Small intestine (tissue), 7 donors: Measurements from ENCODE around the gene CDK7. TPM values are rescaled to one million over a fixed set of nuclear protein-coding genes. Genes with fewer than 3 reads are reported as not detected.

Experiments used
- DNase-seq, 2 donors: peaks; one replicate each; pipeline versions ENCODE4 v3.0.0 to v3.0.0-alpha.2; 2013
- FAIRE-seq: peaks from 2 replicates; lab custom pipeline; 2012; peaks lifted over from hg19 to GRCh38; lab: Jason Lieb, UNC
- H3K27ac ChIP-seq, 3 donors: one replicate each; pipeline ENCODE4 v1.5.1; 2013; ENCODE audit warnings: low read length in 2 of 3, mild to moderate bottlenecking in 2 of 3, control low read depth in 1 of 3, inconsistent platforms in 1 of 3, low read depth in 1 of 3, moderate library complexity in 1 of 3
- H3K27me3 ChIP-seq, 3 donors: one replicate each; pipeline ENCODE4 v1.6.1; 2013; ENCODE audit warnings: low read length in 3 of 3, inconsistent platforms in 1 of 3; ENCODE audit not compliant: control insufficient read depth in 3 of 3, insufficient read depth in 3 of 3
- H3K36me3 ChIP-seq, 3 donors: one replicate each; pipeline ENCODE4 v1.6.1; 2013; ENCODE audit warnings: low read length in 3 of 3, inconsistent platforms in 1 of 3, low read depth in 1 of 3, mild to moderate bottlenecking in 1 of 3, moderate library complexity in 1 of 3; ENCODE audit not compliant: control insufficient read depth in 3 of 3, insufficient read depth in 2 of 3
- H3K4me1 ChIP-seq, 3 donors: one replicate each; pipeline ENCODE4 v1.6.1; 2013; ENCODE audit warnings: low read length in 2 of 3, inconsistent platforms in 1 of 3, low read depth in 1 of 3, mild to moderate bottlenecking in 1 of 3, moderate library complexity in 1 of 3; ENCODE audit not compliant: control insufficient read depth in 3 of 3, insufficient read depth in 2 of 3
- H3K4me3 ChIP-seq, 3 donors: one replicate each; pipeline ENCODE4 v1.5.1; 2013; ENCODE audit warnings: low read length in 3 of 3, control low read depth in 1 of 3, inconsistent platforms in 1 of 3, low read depth in 1 of 3, mild to moderate bottlenecking in 1 of 3, moderate library complexity in 1 of 3
- H3K9me3 ChIP-seq, 2 donors: one replicate each; pipeline ENCODE4 v1.6.1; 2013; ENCODE audit warnings: low read depth in 1 of 2, low read length in 1 of 2; ENCODE audit not compliant: control insufficient read depth in 2 of 2, insufficient read depth in 1 of 2
- WGBS, 3 donors: extraction: QIAGEN DNeasy Blood & Tissue Kit; methylation state at CpG; one replicate each; pipeline ENCODE4 v1.1.7; 2013; 5-methylcytosine and 5-hydroxymethylcytosine counted together
- polyA plus RNA-seq, 4 donors: library from polyadenylated mRNA; stranded (reverse) in 3 of 4; unstranded in 1 of 4; fragments of 200-250 nt in 3 of 4; fragments of 120-200 nt in 1 of 4; gene quantifications; one replicate each; pipeline versions ENCODE4 v1.2.1 to v1.2.3, GENCODE V29; 2013
- donor health status: healthy with polysubstance abuse.
- donor health status: control.
- donor health status: control.
- donor health status: Bipolar disorder and iron deficiency.
- donor health status: healthy.

CDK7 gene
- polyA plus RNA-seq, 4 donors, result 19.7 to 38.8 (median 22.1) TPM

- H3K27me3 ChIP-seq, result no peaks in the 10 kb centered on the region
- WGBS, 3 donors, result 90 to 97% (median 97%) methylated on average over 2 of the region's 2 CpGs
- H3K36me3 ChIP-seq, result peaks cover 1 to 42% (median 9%) of the 10 kb centered on the region in 3 donors
- H3K9me3 ChIP-seq, result no peaks in the 10 kb centered on the region
- H3K4me3 ChIP-seq, result no peak overlapping the region
- FAIRE-seq (no peak), DNase-seq (no peak)
- H3K4me1 ChIP-seq, result no peaks in the 10 kb centered on the region
- no peak overlapping the region for H3K27ac ChIP-seq
These were observed 49.5 kb downstream of the CDK7 start for GRCh38 chr5:69284203-69284602.

- no peak for DNase-seq
- Histone ChIP-seq H3K27ac (no peak overlapping the region), H3K4me3 (no peak overlapping the region), H3K4me1 (no peaks in the 10 kb centered on the region), H3K27me3 (no peaks in the 10 kb centered on the region), H3K9me3 (no peaks in the 10 kb centered on the region), H3K36me3 (peaks cover 1 to 39% (median 3%) of the 10 kb centered on the region in 3 donors)
- 75 to 77% (median 77%) methylated on average over 5 of the region's 5 CpGs for WGBS, 3 donors
- FAIRE-seq, result no peak
These were observed 50.9 kb downstream of the CDK7 start for GRCh38 chr5:69285448-69286116.

- H3K4me1 ChIP-seq, result no peaks in the 10 kb centered on the region
- no peak overlapping the region for H3K27ac ChIP-seq
- H3K9me3 ChIP-seq, result no peaks in the 10 kb centered on the region
- no peaks in the 10 kb centered on the region for H3K27me3 ChIP-seq
- no peak for FAIRE-seq
- DNase-seq, result no peak
- 66 to 76% (median 73%) methylated on average over 2 of the region's 2 CpGs for WGBS, 3 donors
- H3K36me3 ChIP-seq, result peaks cover 0 to 31% (median 1%) of the 10 kb centered on the region in 3 donors
- no peak overlapping the region for H3K4me3 ChIP-seq
These were observed 53.4 kb downstream of the CDK7 start for GRCh38 chr5:69288069-69288468.

- Histone ChIP-seq H3K27ac (no peak overlapping the region), H3K9me3 (no peaks in the 10 kb centered on the region), H3K4me3 (no peak overlapping the region), H3K36me3 (peaks cover 0 to 30% (median 1%) of the 10 kb centered on the region in 3 donors), H3K4me1 (no peaks in the 10 kb centered on the region), H3K27me3 (no peaks in the 10 kb centered on the region)
- DNase-seq (no peak), FAIRE-seq (no peak)
- 84 to 100% (median 94%) methylated on average over 1 of the region's 1 CpG for WGBS, 3 donors
These were observed 54.0 kb downstream of the CDK7 start for GRCh38 chr5:69288688-69289087.

GRCh38 chr5:69292306-69292705 lies 57.6 kb downstream of the CDK7 start:
- Histone ChIP-seq H3K9me3 (no peaks in the 10 kb centered on the region), H3K27me3 (no peaks in the 10 kb centered on the region), H3K27ac (no peak overlapping the region), H3K4me3 (no peak overlapping the region), H3K4me1 (no peaks in the 10 kb centered on the region), H3K36me3 (peaks cover 0 to 40% (median 4%) of the 10 kb centered on the region in 3 donors)
- DNase-seq (no peak), FAIRE-seq (no peak)
- WGBS, 3 donors, result 91 to 97% (median 91%) methylated on average over 2 of the region's 2 CpGs

DNA sequence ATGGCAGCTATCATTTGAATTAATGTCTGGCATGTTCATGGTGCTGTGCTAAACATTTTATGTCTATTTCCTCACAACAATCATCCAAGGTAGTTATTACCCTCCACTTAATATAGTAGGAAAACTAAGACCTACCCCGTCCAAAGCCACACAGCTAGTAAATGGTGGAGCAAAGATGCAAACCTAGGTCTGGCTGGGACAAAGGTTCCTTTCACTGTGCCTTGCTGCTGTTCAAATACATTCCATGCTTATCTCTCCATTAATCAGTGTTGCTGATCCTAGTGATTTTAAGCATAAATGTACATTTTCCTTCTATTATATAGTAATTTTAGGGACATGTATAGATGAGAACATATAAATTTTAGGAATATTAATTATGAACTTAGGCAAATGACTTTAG lies 59.2 kb downstream of the CDK7 start:
- DNase-seq (no peak), FAIRE-seq (no peak)
- Histone ChIP-seq H3K4me3 (no peak overlapping the region), H3K4me1 (no peaks in the 10 kb centered on the region), H3K9me3 (no peaks in the 10 kb centered on the region), H3K36me3 (peaks cover 0 to 37% (median 7%) of the 10 kb centered on the region in 3 donors), H3K27me3 (no peaks in the 10 kb centered on the region), H3K27ac (no peak overlapping the region)
- 43 to 88% (median 48%) methylated on average over 1 of the region's 1 CpG for WGBS, 3 donors

- DNase-seq, result no peak
- H3K27me3 ChIP-seq, result no peaks in the 10 kb centered on the region
- FAIRE-seq, result no peak
- H3K27ac ChIP-seq, result no peak overlapping the region
- no peaks in the 10 kb centered on the region for H3K4me1 ChIP-seq
- 74 to 82% (median 76%) methylated on average over 10 of the region's 10 CpGs for WGBS, 3 donors
- no peak overlapping the region for H3K4me3 ChIP-seq
- H3K36me3 ChIP-seq, result peaks cover 0 to 39% (median 13%) of the 10 kb centered on the region in 3 donors
- no peaks in the 10 kb centered on the region for H3K9me3 ChIP-seq
These were observed 60.5 kb downstream of the CDK7 start for GRCh38 chr5:69295088-69295754.

- DNase-seq (no peak), FAIRE-seq (no peak)
- no peak overlapping the region for H3K27ac ChIP-seq
- WGBS, 3 donors, result 87 to 89% (median 88%) methylated on average over 6 of the region's 6 CpGs
- H3K36me3 ChIP-seq, result peaks cover 0 to 45% (median 13%) of the 10 kb centered on the region in 3 donors
- H3K9me3 ChIP-seq, result no peaks in the 10 kb centered on the region
- no peaks in the 10 kb centered on the region for H3K27me3 ChIP-seq
- H3K4me3 ChIP-seq, result no peak overlapping the region
- H3K4me1 ChIP-seq, result no peaks in the 10 kb centered on the region
These were observed 64.9 kb downstream of the CDK7 start for GRCh38 chr5:69299625-69300024.
